ENCODE data around the gene TBCEL.

GRCh38 chr11:121129362-121130340 lies 105.7 kb downstream of the TBCEL start:
- TF ChIP-seq CTCF (IDR thresholded peaks at IDR 0.05 in 2 of 3, conservative IDR thresholded peaks at IDR 0.05 in 1 of 3; ENCODE audit: borderline replicate concordance in 1 of 3, insufficient read depth in 1 of 3, low read depth in 2 of 3, low read length in 2 of 3) (no peak), RAD21 (IDR thresholded peaks at IDR 0.05; ENCODE audit: low read depth) (no peak), ELF1 (IDR thresholded peaks at IDR 0.05; ENCODE audit: borderline replicate concordance, low read depth) (peak; percentile 87), EZH2 (IDR thresholded peaks at IDR 0.05) (no peak), MAX (IDR thresholded peaks at IDR 0.05) (peak; percentile 71), POLR2A (IDR thresholded peaks at IDR 0.05; ENCODE audit: borderline replicate concordance, extremely low read depth, insufficient read depth, insufficient read length) (no peak), SRF (IDR thresholded peaks at IDR 0.05; ENCODE audit: low read depth) (peak; percentile 50; the same call in 1 of the 2 replicates)
